ENCODE measurements around the gene COMMD10. TPM values are rescaled to one million over a fixed set of nuclear protein-coding genes. Genes with fewer than 3 reads are reported as not detected.

COMMD10 gene
- polyA plus RNA-seq, 1 donor (not counting 4 experiments of a cell fraction or from before 2014, with no cell fraction given): 22.3 TPM

- Histone ChIP-seq H2AFZ (ENCODE audit: control insufficient read depth, low read length) (no peak overlapping the region), H3K4me1 (ENCODE audit: control insufficient read depth, extremely low read depth, insufficient read depth, low read length) (no peaks in the 10 kb centered on the region), H3K36me3 (ENCODE audit: control insufficient read depth in 2 of 2, extremely low read depth in 1 of 2, insufficient read depth in 2 of 2, low read length in 2 of 2) (no peaks in the 10 kb centered on the region), H3K4me3 (ENCODE audit: control insufficient read depth in 2 of 3, extremely low read depth in 1 of 3, insufficient read depth in 2 of 3, low read depth in 1 of 3, low read length in 3 of 3) (no peak overlapping the region), H4K20me1 (ENCODE audit: control insufficient read depth, extremely low read depth, insufficient read depth, low read length) (no peaks in the 10 kb centered on the region), H3K9me1 (ENCODE audit: control insufficient read depth, extremely low read depth, insufficient read depth, low read length) (no peaks in the 10 kb centered on the region), H3K9ac (ENCODE audit: control insufficient read depth, extremely low read depth, insufficient read depth, low read length) (no peak overlapping the region), H3K27me3 (ENCODE audit: control insufficient read depth, extremely low read depth, insufficient read depth, low read length) (no peaks in the 10 kb centered on the region), H3K27ac (ENCODE audit: control insufficient read depth, insufficient read depth, low read length) (no peak overlapping the region), H3K4me2 (ENCODE audit: control insufficient read depth, extremely low read depth, insufficient read depth, low read depth, low read length) (no peak overlapping the region), H3K9me3 (ENCODE audit: control insufficient read depth, low read depth, low read length) (no peaks in the 10 kb centered on the region), H3K79me2 (ENCODE audit: control insufficient read depth, insufficient read depth, low read length) (no peaks in the 10 kb centered on the region)
- DNase-seq (ENCODE audit: low read depth, low spot score): no peak
- FAIRE-seq: no peak
- TF ChIP-seq EZH2 (IDR thresholded peaks at IDR 0.05; ENCODE audit: low read length): no peak
- TF ChIP-seq CTCF (optimal IDR thresholded peaks at IDR 0.05 in 1 of 3, IDR thresholded peaks at IDR 0.05 in 1 of 3, conservative IDR thresholded peaks at IDR 0.05 in 1 of 3; ENCODE audit: extremely low read depth in 1 of 3, insufficient read depth in 2 of 3, low read length in 3 of 3): no peak
- dilution Hi-C loops (cut with MboI; ENCODE audit: extremely low pct_ligation_motif_present, low sequenced_read_pairs): no loop called here
Measured at GRCh38 chr5:116133281-116133680, 48.5 kb downstream of the COMMD10 start.

- no peak overlapping the region for H3K4me2 ChIP-seq (ENCODE audit: control insufficient read depth, extremely low read depth, insufficient read depth, low read depth, low read length)
- H3K79me2 ChIP-seq (ENCODE audit: control insufficient read depth, insufficient read depth, low read length): no peaks in the 10 kb centered on the region
- H3K4me3 ChIP-seq (ENCODE audit: control insufficient read depth in 2 of 3, extremely low read depth in 1 of 3, insufficient read depth in 2 of 3, low read depth in 1 of 3, low read length in 3 of 3): no peak overlapping the region
- no peaks in the 10 kb centered on the region for H3K9me1 ChIP-seq (ENCODE audit: control insufficient read depth, extremely low read depth, insufficient read depth, low read length)
- no peak for TF ChIP-seq EZH2 (IDR thresholded peaks at IDR 0.05; ENCODE audit: low read length)
- no peak for TF ChIP-seq CTCF (optimal IDR thresholded peaks at IDR 0.05 in 1 of 3, IDR thresholded peaks at IDR 0.05 in 1 of 3, conservative IDR thresholded peaks at IDR 0.05 in 1 of 3; ENCODE audit: extremely low read depth in 1 of 3, insufficient read depth in 2 of 3, low read length in 3 of 3)
- dilution Hi-C loops (cut with MboI; ENCODE audit: extremely low pct_ligation_motif_present, low sequenced_read_pairs): no loop called here
- no peaks in the 10 kb centered on the region for H3K4me1 ChIP-seq (ENCODE audit: control insufficient read depth, extremely low read depth, insufficient read depth, low read length)
- no peaks in the 10 kb centered on the region for H3K36me3 ChIP-seq (ENCODE audit: control insufficient read depth in 2 of 2, extremely low read depth in 1 of 2, insufficient read depth in 2 of 2, low read length in 2 of 2)
- no peak for DNase-seq (ENCODE audit: low read depth, low spot score)
- no peaks in the 10 kb centered on the region for H3K9me3 ChIP-seq (ENCODE audit: control insufficient read depth, low read depth, low read length)
- no peak overlapping the region for H3K27ac ChIP-seq (ENCODE audit: control insufficient read depth, insufficient read depth, low read length)
- H3K27me3 ChIP-seq (ENCODE audit: control insufficient read depth, extremely low read depth, insufficient read depth, low read length): no peaks in the 10 kb centered on the region
- H2AFZ ChIP-seq (ENCODE audit: control insufficient read depth, low read length): no peak overlapping the region
- no peaks in the 10 kb centered on the region for H4K20me1 ChIP-seq (ENCODE audit: control insufficient read depth, extremely low read depth, insufficient read depth, low read length)
- FAIRE-seq: no peak
- H3K9ac ChIP-seq (ENCODE audit: control insufficient read depth, extremely low read depth, insufficient read depth, low read length): no peak overlapping the region
Measured at GRCh38 chr5:116135344-116135743, 50.5 kb downstream of the COMMD10 start.
